Activated T-cell treated with anti-CD3 and anti-CD28 coated beads, Interleukin-2, amount 50 U/mL, for 72 hours (primary cell): ENCODE results near the gene CEP164. TPM values are rescaled to one million over a fixed set of nuclear protein-coding genes. Genes with fewer than 3 reads are reported as not detected.

Experiments
- ATAC-seq, 2 donors: fragments of 150-1000 bp; cut with Tn5 transposase; replicated peaks in 1 of 2; 2 replicates each; pipeline ENCODE4 v1.10.0; 2021; ENCODE audit warnings: moderate library complexity in 2 of 2, mild to moderate bottlenecking in 1 of 2
- DNase-seq, 2 donors: peaks; one replicate each; pipeline ENCODE4 v3.0.0; 2021 to 2022; ENCODE audit warnings: mixed read lengths in 1 of 2
- H3K27ac Mint-ChIP-seq: one replicate; pipeline ENCODE4 v1.8.0; 2022; ENCODE audit warnings: mild to moderate bottlenecking, moderate library complexity, mixed read lengths
- H3K27me3 Mint-ChIP-seq: one replicate; pipeline ENCODE4 v1.8.0; 2022; ENCODE audit warnings: low read depth, mixed read lengths
- H3K36me3 Mint-ChIP-seq, 2 donors: one replicate each; pipeline ENCODE4 v1.8.0; 2022; ENCODE audit warnings: mixed read lengths in 2 of 2, mild to moderate bottlenecking in 1 of 2; ENCODE audit not compliant: insufficient read depth in 2 of 2
- H3K4me1 Mint-ChIP-seq: one replicate; pipeline ENCODE4 v1.8.0; 2022; ENCODE audit warnings: low read depth, mixed read lengths
- H3K4me3 Mint-ChIP-seq, 2 donors: one replicate each; pipeline ENCODE4 v1.8.0; 2022; ENCODE audit warnings: mild to moderate bottlenecking in 2 of 2, mixed read lengths in 2 of 2, moderate library complexity in 2 of 2
- H3K9me3 Mint-ChIP-seq, 2 donors: one replicate each; pipeline ENCODE4 v1.8.0; 2022; ENCODE audit warnings: mixed read lengths in 2 of 2
- total RNA-seq, 2 donors: library from RNA; stranded (reverse); gene quantifications; one replicate each; pipeline ENCODE4 v1.2.3, GENCODE V29; 2022

The CEP164 gene
- total RNA-seq, 2 donors from 2014 or later: 32.5 to 38.7 TPM

DNA sequence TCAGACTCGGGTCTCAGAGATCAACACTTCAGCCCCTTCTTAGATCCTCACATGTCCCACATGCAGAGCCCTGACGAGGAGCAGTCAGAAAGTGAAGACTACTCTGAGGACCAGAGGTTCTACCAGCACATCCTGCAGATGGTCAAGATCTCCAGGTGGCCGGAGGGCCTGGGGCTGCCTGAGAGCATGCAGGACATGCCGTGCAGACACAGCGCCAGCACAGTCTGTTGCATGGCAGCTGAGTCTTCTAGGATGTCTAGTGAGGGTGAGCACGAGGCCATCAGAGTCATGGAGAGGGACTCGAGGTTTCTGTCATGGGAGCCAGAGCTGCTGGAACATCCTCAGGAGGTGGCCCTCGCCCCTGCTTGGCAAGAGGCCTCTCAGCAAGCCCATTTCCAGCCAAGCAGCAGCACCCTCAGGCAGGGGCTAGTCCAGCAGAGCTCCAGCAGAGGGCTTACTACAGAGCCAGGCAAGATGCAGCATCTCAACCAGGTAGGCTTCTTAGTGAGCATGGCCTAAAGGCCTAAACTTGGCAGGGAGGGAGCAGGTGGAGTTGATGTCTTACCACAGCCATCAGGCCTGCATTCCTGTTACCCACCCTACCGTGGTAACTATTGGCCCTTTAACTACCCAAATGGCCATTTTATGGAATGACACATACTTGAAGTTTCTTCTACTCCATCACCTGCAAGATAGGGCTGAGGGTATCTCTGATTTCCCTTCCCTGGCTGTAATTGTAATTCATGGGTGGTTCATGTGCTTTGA is 28.7 kb downstream of the CEP164 start:
- Mint-ChIP-seq H3K36me3 (peaks cover 5 to 7% of the 10 kb centered on the region in 2 donors), H3K27me3 (no peaks in the 10 kb centered on the region), H3K4me1 (no peaks in the 10 kb centered on the region), H3K9me3 (no peaks in the 10 kb centered on the region), H3K4me3 (no peak overlapping the region), H3K27ac (no peak overlapping the region)
- ATAC-seq (no peak), DNase-seq (no peak)

DNA sequence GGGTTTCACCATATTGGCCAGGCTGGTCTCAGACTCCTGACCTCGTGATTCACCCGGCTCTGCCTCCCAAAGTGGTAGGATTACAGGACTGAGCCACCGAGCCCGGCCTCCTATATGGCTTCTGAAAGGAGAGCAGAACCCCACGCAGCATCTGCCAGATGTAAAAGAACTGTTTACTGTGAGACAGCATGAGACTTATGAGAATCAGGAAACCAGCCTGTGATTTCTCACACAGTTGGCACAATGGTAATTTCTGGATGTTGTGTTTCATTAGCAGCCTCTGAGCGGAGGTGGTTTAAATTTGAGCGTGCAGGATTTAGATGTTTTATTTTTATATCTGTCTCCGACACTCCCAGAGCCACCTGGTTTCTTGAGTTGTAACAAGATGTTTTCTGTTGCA is 33.8 kb downstream of the CEP164 start:
- ATAC-seq (no peak), DNase-seq (no peak)
- no peak overlapping the region for H3K4me3 Mint-ChIP-seq
- no peaks in the 10 kb centered on the region for H3K4me1 Mint-ChIP-seq
- H3K36me3 Mint-ChIP-seq: peaks cover 4 to 13% of the 10 kb centered on the region in 2 donors
- H3K27me3 Mint-ChIP-seq: no peaks in the 10 kb centered on the region
- no peak overlapping the region for H3K27ac Mint-ChIP-seq
- no peaks in the 10 kb centered on the region for H3K9me3 Mint-ChIP-seq

DNA sequence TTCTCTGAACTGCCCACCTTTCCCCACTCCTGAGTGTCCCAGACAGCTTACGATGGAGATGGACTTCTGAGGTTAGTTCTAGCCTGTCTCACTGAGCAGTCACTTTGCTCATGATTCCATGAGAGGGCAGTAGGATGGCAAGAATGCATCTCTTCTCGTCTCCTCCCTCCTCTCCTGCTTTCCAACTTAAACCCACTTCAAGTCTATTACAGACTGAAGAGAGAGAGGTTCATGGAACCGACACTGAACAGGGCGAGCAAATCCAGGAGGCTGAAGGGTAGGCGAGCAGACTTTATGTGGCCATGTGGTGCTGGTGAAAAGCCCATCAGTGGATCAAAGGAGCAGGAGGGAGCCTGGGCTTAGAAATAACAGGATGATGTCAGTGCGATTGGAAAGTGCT is 38.6 kb downstream of the CEP164 start:
- peaks cover 2 to 17% of the 10 kb centered on the region in 2 donors for H3K36me3 Mint-ChIP-seq
- H3K4me3 Mint-ChIP-seq: no peak overlapping the region
- no peak for ATAC-seq
- H3K27ac Mint-ChIP-seq: no peak overlapping the region
- H3K4me1 Mint-ChIP-seq: no peaks in the 10 kb centered on the region
- H3K27me3 Mint-ChIP-seq: no peaks in the 10 kb centered on the region
- DNase-seq: no peak
- no peaks in the 10 kb centered on the region for H3K9me3 Mint-ChIP-seq

DNA sequence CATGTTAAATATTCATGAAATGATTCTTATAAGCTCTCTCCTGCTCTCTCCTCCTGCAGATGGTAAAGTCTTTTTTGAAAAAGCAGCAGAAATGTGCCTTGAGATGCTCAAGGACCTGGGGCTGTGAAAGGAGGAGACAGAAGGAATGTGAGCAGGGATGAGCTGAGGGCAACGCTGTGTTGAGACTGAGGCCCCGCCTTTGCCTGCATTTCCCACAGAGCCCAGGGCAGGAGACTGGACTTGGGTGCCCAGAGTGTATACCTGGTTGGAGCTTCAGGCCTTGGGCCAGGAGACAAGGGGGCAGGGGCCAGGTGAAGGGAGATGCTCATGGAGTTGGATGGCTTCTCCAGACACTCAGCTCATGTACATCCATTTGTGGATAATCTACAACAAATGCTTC is 39.2 kb downstream of the CEP164 start:
- no peaks in the 10 kb centered on the region for H3K4me1 Mint-ChIP-seq
- no peak for DNase-seq
- peaks cover 2 to 18% of the 10 kb centered on the region in 2 donors for H3K36me3 Mint-ChIP-seq
- no peaks in the 10 kb centered on the region for H3K9me3 Mint-ChIP-seq
- no peak for ATAC-seq
- no peaks in the 10 kb centered on the region for H3K27me3 Mint-ChIP-seq
- no peak overlapping the region for H3K27ac Mint-ChIP-seq
- no peak overlapping the region for H3K4me3 Mint-ChIP-seq

DNA sequence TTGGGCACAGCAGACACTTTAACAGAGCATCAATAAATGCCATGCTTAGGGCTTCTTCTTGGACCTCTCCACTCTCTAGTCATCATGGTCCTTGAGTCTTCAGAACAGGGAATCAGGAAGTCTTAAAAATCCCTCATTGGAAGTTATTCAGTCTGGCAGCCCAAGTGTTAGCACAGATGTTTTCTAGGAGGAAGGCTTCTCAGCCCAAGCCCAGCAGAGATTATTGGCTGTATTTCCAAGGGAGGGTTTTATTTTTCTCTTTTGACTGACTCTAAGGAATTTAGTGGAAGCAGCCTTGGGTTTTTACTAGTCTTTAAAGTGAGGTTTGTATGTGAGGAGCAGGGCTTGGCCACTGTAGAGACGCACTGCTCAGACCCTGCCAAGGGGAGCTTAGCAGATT is 41.9 kb downstream of the CEP164 start:
- H3K36me3 Mint-ChIP-seq: peaks cover 4 to 7% of the 10 kb centered on the region in 2 donors
- ATAC-seq: no peak

DNA sequence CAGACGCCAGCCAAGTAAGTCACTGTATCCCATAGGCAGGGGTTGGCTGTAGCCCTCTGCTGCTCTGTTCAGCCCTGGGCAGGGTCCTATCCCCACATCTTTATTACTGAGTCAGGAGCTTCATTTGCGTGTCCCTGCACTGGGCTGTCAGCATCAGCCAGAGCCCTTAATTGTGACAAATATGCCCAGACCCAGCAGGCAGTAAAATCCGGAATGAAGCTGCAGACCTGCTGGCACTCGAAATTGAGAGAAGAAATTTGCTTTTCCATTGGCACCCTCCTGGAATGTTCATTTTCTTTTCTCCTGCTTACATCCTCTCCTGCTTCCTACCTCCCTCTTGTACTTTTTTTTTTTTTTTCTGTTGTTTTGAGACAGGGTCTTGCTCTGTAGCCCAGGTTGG is 43.8 kb downstream of the CEP164 start:
- Mint-ChIP-seq H3K27ac (no peak overlapping the region), H3K9me3 (no peaks in the 10 kb centered on the region), H3K4me1 (no peaks in the 10 kb centered on the region), H3K36me3 (peaks cover 4 to 7% of the 10 kb centered on the region in 2 donors), H3K27me3 (no peaks in the 10 kb centered on the region), H3K4me3 (no peak overlapping the region)
- DNase-seq (no peak), ATAC-seq (no peak)

More for the DNA sequence above, 41.9 kb downstream of the CEP164 start:
- DNase-seq: no peak
- Mint-ChIP-seq H3K27ac (no peak overlapping the region), H3K4me1 (no peaks in the 10 kb centered on the region), H3K9me3 (no peaks in the 10 kb centered on the region), H3K27me3 (no peaks in the 10 kb centered on the region), H3K4me3 (no peak overlapping the region)

DNA sequence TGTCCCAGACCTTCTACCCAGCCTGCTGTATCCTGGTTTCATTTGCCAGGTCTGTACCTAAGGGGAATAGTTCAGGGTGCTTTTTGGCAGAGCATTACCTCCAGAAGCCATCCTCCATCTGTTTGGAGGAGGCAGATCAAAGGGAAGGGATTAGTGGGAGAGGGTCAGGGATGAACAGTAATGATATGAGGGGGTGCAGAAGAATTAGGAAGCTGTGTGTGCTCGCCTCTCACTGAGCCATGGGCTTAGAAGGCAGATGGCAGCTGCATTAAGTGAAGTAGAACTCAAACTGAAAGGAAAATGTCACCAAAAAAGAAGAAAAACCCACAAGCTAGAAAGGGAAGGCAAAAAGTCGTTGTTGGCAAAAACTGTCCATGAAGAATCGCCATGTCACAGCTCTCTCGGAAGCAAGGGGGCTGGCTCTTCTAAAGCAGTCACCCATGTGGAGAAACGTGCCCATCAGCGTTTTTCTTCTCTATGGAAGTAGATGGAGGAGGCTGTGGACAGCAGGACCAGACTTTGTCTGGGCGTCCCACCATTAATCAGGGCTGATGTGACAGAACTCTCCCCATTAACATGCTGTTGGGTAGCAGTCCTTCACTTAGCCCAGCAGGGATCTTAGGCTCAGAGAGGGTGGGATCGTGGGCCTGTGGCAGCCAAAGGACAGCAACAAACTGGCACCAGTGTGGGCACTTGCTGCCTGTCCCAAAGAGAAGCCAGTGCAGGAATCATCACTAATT is 46.8 kb downstream of the CEP164 start:
- peaks cover 4 to 5% of the 10 kb centered on the region in 2 donors for H3K36me3 Mint-ChIP-seq
- no peak overlapping the region for H3K27ac Mint-ChIP-seq
- no peak for ATAC-seq
- no peak for DNase-seq
- H3K4me3 Mint-ChIP-seq: no peak overlapping the region
- no peaks in the 10 kb centered on the region for H3K9me3 Mint-ChIP-seq
- H3K27me3 Mint-ChIP-seq: no peaks in the 10 kb centered on the region
- H3K4me1 Mint-ChIP-seq: no peaks in the 10 kb centered on the region

DNA sequence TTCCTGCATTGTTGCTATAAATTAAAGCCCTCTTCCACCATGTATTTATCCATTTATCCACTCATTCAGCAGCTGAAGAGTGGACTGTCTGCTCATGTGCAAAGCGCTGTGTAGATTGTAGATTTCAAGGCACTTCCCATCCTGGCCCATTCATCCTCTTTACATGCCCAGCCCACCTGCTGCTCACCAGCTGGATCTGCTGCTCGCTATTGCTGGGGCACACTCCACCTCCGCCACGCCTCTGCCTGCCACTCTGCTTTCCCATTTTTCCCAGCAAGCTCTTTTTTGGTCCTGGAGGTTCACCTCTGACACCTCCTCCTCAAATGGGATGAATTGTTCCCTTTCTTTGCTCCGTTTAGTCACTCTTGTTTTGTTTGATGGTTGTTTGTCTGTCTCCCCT is 48.3 kb downstream of the CEP164 start:
- Mint-ChIP-seq H3K4me1 (no peaks in the 10 kb centered on the region), H3K9me3 (no peaks in the 10 kb centered on the region), H3K4me3 (no peak overlapping the region), H3K27ac (no peak overlapping the region), H3K36me3 (peaks cover 4 to 5% of the 10 kb centered on the region in 2 donors), H3K27me3 (no peaks in the 10 kb centered on the region)
- ATAC-seq: no peak
- DNase-seq: no peak

DNA sequence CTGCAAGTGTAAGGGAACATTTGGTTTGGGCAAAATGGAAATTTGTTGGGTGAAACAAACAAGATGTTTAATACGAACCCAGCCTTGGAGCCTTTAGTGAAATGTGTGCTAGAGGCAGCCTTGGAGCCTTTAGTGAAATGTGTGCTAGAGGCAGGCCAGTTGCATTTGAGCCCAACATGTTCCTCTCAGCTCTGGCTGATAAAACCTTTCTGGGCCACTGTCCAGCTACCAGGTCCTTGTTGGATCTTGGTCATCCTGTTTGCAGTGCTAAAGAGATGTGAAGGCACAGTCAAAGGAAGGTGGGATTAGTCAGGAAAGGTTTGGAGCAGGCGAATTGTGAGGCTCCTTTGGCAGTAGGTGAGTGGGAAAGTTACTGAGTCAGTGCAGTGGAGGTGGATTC is 48.9 kb downstream of the CEP164 start:
- Mint-ChIP-seq H3K9me3 (no peaks in the 10 kb centered on the region), H3K36me3 (peaks cover 4% of the 10 kb centered on the region in 2 donors), H3K4me3 (no peak overlapping the region), H3K27me3 (no peaks in the 10 kb centered on the region), H3K27ac (no peak overlapping the region), H3K4me1 (no peaks in the 10 kb centered on the region)
- DNase-seq (no peak), ATAC-seq (no peak)

DNA sequence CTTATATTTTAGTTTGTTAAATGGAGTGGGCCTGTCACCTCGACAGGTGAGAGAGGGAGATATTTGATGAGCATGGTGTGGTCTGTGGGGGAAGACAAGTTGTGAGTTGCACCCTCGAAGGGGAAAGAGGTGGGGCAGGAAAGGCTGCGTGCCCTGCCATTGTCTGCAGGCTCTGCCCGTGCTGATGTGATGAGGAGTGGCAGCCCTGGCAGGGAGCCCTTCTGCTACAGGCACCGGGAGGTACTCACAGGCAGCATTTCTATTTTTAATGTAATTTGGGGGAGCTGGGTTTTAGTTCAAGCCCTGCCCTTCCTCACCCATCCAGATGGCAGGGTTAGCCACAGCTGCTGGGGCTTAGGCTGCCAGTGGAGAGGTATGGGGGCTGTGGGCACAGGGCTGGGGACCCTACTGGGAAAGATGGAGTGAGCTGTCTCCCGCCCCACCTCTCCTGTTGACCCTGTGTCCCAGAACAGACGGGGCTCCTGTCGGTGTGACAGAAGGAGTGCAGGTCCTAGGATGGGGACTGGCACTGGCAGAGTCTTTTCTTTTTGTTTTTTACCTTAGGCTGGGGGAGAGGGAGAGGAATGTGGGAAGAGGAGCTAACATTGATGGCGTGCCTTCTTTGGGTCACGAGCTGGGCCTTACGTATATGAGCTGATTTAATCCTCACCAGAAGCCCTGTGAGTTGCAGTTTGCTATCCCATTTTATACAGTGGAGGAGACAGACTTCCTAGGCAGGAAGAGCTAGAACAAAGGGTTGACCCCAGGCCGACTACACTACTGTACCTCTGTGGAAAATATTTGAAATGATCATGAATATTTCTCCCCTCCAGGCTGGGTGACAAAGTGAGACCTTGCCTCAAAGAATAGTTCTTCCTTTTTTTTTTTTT is 51.6 kb downstream of the CEP164 start:
- Mint-ChIP-seq H3K27ac (no peak overlapping the region), H3K9me3 (no peaks in the 10 kb centered on the region), H3K36me3 (peaks cover 1 to 2% of the 10 kb centered on the region in 2 donors), H3K4me1 (no peaks in the 10 kb centered on the region), H3K27me3 (no peaks in the 10 kb centered on the region), H3K4me3 (no peak overlapping the region)
- ATAC-seq (no peak), DNase-seq (no peak)

DNA sequence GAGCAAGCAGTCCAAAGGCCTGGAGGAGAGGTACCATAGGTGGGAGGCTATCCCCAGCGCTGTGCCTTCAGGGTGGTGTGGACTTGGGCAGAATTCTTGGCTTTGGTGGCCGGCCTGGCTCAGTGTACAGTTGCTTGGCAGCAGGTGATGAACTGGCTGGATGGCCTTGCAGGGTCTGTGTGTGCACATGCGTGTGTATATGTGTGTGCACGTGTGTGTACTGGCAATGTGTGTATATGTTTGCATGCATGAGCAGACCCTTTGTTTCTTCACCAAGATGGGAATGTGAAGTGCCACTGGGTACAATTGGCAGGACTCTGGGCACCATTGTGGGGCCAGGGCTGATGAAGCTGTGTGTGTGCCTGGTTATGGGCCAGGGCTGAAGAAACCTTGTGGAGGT is 53.0 kb downstream of the CEP164 start:
- no peak overlapping the region for H3K4me3 Mint-ChIP-seq
- H3K4me1 Mint-ChIP-seq: no peaks in the 10 kb centered on the region
- peaks cover 1 to 2% of the 10 kb centered on the region in 2 donors for H3K36me3 Mint-ChIP-seq
- H3K9me3 Mint-ChIP-seq: no peaks in the 10 kb centered on the region
- H3K27me3 Mint-ChIP-seq: no peaks in the 10 kb centered on the region
- DNase-seq: no peak
- no peak overlapping the region for H3K27ac Mint-ChIP-seq
- no peak for ATAC-seq

DNA sequence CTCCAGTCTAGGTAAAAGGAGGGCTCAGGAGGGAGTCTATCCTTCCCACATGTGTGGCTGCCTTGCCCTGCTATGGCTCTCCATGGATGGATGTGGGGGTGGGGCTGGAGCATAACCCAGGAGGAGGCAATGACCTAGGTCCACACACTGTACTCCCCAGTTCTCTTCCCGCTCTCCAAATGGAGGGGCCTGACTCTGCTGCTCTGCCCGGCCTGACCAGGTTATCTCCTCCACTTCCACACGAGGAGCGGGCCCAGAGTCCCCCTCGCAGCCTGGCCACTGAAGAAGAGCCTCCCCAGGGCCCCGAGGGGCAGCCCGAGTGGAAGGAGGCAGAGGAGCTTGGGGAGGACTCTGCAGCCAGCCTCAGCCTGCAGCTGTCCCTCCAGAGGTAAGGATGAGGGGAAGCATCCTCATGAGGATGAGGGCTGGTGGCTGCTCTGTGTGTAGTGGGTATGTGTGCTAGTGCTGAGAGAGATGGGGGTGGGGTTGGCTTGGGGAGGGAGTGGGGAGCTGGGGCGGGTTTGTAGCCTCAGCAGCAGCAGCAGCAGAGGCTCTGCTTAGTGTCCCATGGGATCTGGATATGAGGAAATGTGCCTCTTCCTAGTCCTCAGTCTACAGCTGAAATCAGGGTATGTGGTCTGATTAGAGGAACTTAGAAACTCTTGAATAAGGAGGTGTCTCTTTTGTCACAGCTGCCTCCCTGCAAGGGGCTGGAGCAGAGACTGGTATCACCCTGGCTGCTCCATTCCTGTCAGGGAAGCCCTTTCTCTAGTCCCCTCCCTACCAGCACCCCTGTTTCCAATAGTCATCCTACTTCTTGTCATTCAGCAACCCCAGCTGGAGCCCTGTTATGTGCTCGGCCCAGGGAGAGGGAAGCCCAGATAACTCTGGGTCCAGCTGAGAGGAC is 54.1 kb downstream of the CEP164 start:
- Mint-ChIP-seq H3K27ac (no peak overlapping the region), H3K9me3 (no peaks in the 10 kb centered on the region), H3K4me1 (no peaks in the 10 kb centered on the region), H3K27me3 (no peaks in the 10 kb centered on the region), H3K36me3 (peaks cover 0 to 1% of the 10 kb centered on the region in 2 donors), H3K4me3 (no peak overlapping the region)
- DNase-seq (no peak), ATAC-seq (no peak)
